ENCODE measurements around the gene DIP2B.
"Not testable (repeated sequence)": the region's sequence is repeated elsewhere in the genome, so short reads cannot be mapped to it uniquely, and the experiment has no call there.

Gene DIP2B, protein sequence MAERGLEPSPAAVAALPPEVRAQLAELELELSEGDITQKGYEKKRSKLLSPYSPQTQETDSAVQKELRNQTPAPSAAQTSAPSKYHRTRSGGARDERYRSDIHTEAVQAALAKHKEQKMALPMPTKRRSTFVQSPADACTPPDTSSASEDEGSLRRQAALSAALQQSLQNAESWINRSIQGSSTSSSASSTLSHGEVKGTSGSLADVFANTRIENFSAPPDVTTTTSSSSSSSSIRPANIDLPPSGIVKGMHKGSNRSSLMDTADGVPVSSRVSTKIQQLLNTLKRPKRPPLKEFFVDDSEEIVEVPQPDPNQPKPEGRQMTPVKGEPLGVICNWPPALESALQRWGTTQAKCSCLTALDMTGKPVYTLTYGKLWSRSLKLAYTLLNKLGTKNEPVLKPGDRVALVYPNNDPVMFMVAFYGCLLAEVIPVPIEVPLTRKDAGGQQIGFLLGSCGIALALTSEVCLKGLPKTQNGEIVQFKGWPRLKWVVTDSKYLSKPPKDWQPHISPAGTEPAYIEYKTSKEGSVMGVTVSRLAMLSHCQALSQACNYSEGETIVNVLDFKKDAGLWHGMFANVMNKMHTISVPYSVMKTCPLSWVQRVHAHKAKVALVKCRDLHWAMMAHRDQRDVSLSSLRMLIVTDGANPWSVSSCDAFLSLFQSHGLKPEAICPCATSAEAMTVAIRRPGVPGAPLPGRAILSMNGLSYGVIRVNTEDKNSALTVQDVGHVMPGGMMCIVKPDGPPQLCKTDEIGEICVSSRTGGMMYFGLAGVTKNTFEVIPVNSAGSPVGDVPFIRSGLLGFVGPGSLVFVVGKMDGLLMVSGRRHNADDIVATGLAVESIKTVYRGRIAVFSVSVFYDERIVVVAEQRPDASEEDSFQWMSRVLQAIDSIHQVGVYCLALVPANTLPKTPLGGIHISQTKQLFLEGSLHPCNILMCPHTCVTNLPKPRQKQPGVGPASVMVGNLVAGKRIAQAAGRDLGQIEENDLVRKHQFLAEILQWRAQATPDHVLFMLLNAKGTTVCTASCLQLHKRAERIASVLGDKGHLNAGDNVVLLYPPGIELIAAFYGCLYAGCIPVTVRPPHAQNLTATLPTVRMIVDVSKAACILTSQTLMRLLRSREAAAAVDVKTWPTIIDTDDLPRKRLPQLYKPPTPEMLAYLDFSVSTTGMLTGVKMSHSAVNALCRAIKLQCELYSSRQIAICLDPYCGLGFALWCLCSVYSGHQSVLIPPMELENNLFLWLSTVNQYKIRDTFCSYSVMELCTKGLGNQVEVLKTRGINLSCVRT (N-terminal part only)

GRCh38 chr12:50504798-50505674 lies at the start of gene DIP2B:
DIP2B (plus strand) TSS chr12:50504985; CDS start chr12:50505141, 156 bp downstream.
- peak; percentile 96 for DNase-seq

GRCh38 chr12:50458606-50459005 lies 46.2 kb upstream of the DIP2B start:
- DNase-seq, result no peak

GRCh38 chr12:50467439-50467838 lies 37.3 kb upstream of the DIP2B start:
- DNase-seq, result peak; percentile 8

- DNase-seq, result peak; percentile 9
Measured at GRCh38 chr12:50477241-50477832, 27.4 kb upstream of the DIP2B start.

DNA sequence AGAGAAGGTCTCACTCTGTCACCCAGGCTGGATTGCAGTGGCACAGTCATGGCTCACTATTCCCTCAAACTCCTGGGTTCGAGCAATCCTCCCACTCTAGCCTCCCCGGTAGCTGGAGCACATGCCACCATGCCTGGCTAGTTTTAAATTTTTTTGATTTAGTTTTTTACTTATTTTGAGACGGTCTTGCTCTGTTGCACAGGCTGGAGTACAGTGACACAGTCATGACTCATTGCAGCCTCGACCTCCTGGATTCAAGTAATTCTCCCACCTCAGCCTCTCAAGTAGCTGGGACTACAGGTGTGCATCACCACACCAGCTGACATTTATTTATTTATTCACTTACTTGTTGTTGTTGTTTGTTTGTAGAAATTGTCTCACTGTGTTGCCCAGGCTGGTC lies 22.2 kb upstream of the DIP2B start:
- no peak for DNase-seq

GRCh38 chr12:50483488-50483887 lies 21.3 kb upstream of the DIP2B start:
- no peak for DNase-seq

DNA sequence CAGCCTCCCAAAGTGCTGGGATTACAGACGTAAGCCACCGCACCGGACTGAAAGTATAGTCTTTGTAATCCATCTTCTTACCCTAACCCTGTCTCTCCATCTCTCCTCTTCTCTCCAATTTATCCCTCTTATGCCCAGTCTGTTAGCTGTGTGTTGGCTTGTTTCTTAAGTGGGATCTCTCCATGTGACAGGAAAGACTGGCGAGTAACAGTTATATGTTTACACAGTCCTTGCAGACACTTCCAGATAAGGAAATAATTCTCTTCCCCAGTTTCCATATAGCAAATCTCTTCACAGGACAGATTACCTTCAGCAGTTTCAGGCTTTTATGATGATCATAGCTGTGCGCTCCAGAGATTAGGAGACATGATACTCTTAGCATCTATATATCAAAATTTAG lies 16.0 kb upstream of the DIP2B start:
- no peak for DNase-seq

DNA sequence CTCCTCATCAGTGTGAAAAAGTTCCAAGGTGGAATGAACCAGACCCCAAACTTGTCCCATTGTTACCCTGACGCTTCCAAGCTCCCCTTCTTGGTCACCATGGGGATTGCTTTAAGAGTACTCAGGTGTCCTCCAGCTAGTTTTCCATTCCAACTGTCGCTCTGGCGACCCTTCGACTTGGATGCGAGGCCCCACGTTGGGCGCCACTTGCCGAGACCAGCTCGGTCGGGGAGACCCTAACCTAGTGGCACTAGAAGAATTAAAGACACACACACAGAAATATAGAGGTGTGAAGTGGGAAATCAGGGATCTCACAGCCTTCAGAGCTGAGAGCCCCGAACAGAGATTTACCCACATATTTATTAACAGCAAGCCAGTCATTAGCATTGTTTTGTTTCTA lies 6.7 kb upstream of the DIP2B start:
- DNase-seq, result not testable (repeated sequence)

DNA sequence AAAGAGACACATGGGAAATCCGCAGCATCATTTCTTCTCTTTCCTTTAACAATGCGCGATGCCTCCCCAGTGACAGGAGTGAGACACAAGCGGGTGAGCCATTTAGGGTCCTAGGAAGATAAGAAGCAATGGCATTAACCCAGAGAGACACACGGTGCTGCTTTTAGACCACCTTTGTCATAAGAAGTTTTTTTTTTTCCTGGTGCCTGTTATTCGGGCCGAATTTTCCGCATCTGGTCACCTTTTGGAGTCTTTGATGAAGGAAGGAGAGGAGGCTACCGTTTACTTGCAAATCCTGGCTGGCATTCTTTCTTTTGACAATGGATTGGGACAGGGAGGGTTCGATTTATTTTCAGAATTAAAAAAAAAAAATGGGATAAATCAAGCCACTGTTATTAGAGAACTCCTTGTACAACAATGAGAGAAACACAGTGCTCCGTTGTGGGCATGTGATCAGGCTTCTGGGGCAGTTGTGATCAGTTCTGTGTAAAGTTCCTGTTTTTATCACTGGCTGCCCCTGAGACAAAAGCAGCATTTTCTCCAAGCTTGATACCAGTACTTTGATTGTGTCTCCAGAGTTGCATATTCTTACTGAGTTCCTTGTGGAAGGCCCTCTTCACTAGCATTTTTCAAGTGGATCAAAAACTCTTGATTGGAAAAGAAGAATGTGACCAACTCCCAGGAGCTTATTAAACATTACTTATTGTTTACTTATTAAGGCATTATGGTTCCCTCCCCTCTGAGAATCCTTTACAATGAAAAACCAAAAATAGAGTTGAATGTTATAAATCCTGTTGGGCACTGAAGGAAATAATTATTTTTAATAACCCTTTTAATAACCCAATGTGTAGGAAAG lies 1.1 kb downstream of the DIP2B start:
- no peak for DNase-seq

DNA sequence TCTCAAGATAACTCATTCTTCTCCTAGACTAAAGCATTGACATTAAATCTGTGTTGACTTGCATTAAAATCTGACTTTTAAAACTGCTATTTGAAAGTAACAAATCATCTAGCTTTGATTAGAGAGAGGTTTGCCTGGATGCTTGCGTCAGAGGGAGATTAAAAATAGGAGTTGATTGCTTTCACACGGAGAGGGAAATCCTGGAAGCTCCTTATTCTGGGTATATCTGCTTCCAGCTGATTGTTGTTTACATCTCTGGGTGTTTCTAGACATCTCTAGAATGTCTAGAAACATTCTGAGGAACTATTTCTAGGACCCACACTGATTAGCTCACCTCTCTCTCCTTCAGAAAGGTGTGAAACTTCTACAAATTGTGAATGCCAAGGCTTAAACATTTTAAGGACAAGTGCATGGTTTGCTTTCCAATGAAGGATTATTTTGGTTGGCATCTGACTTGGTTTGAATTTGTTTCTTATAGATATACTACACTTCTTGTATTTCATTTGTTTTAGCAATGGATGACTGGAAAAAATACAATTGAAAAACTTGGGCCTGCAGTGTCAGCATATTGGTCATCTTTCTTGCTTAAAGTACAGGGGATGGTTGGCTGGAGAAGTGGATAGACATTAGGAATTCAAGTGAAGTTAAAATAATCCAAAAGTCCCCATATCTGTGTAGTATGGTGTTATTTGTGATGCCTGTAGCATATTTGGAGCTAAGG lies 2.1 kb downstream of the DIP2B start:
- no peak for DNase-seq

- DNase-seq, result no peak
Measured at GRCh38 chr12:50507474-50507838, 2.7 kb downstream of the DIP2B start.

DNA sequence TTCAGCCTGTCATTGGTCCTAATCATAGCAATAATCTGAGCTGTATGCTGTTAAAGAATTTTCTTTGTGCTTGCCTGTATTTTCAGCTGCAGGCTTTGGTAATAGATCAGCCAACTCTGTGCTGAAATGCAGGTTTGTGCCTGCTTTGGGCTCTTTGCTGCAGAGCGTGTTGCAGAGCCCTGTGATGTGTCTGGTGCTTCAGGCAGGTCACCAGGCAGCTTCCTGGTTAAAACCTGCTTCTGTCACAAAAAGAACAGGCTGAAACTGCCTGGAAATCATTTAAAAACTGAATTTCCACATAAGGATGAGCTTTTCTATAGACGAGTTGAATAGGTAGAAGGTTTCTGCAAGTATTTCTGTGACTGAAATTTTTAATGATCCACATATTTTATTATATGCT lies 3.1 kb downstream of the DIP2B start:
- peak; percentile 35 for DNase-seq

DNA sequence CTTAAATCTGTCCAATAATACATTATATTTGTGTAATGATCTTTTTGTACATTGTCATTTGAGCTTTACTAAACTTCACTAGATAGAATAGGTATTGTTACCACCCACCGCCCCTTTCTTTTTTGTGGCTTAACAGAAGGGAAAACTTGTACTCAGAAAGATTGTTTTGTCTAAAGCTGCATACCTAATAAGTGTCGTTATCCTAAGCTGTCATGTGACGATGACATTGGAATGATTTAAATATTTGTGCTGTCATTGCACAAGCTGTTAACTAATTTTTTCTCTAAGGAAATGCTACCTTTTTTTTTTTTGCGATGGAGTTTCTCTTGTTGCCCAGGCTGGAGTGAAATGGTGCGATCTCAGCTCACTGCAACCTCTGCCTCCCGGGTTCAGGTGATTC lies 3.6 kb downstream of the DIP2B start:
- DNase-seq, result no peak

DNA sequence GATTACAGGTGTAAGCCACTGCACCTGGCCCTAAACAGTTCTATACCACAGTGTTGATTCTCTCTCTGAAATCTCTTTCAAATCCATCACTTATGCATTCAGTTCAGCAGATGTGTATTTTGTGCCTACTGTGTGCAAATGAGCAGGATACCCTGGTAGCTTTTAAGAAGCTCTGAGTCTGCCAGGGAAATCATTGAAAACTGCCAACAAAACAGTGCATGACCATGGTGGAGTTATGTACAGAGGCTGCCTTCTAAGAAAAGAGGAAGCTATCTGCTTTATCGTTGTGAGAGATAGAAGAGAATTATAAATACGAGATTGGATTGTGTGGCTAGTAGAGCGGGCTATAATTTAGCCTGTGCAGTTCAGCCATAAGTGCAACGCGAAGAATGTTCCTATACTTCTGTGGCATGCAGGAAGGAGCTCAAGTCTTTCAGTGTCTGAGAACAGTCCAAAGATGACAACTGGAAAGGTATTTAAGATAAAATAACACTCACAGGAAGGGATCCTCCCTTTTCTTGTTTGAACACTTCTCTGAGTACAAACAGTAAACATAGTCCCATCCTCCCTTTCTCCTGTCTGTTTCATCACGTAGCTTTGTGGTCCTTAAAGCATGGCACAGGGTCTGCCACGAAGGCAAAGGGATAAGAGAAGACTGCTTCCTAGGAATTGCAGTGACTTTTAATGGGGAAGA lies 4.3 kb downstream of the DIP2B start:
- DNase-seq, result no peak

GRCh38 chr12:50514526-50515276 lies 9.9 kb downstream of the DIP2B start:
- no peak for DNase-seq

GRCh38 chr12:50515587-50515986 lies 10.8 kb downstream of the DIP2B start:
- no peak for DNase-seq

DNA sequence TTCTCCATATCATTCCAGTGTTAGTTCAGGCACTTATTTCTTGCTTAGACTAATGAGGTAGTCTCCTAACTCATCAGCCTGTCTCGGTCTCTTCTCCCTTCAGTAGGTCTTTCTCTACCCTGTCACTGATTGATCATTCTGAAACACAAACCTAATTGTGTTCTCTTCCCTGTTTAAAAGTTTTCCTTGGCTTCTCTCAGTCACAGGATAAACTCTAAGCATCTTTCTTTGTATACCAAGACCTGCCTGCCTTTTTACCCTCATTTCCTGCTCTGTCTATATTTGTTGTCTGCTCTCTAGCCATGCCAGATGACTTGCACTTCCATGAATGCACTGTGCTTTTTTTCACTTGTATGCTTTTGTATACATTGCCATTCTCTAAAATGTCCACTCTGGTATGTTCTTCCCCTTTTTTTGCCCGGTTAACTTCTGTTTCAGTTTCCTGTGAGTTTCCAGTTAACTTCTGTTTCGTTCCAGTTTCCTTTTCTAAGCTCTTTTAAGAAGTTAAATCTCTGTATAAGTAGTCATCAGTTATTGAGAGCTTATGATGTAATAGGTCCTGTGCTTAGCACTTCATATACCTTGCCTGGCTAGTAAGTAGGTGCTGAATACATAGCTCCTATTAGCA lies 12.8 kb downstream of the DIP2B start:
- DNase-seq, result peak; percentile 52

DNA sequence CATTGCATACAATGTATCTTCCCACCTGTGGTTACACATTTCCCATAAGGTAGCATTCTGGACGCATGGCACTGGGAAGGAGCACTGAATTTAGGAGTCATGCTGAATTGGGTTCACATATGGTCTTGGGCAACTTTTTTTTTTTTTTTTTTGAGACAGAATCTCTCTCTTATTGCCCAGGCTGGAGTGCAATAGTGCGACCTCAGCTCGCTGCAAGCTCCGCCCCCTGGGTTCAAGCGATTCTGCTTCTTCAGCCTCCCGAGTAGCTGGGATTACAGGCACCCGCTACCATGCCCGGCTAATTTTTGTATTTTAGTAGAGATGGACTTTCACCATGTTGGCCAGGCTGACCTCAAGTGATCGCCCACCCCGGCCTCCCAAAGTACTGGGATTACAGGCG lies 13.3 kb downstream of the DIP2B start:
- DNase-seq, result no peak

Data from activated CD4-positive, alpha-beta T cell treated with anti-CD3 and anti-CD28 coated beads, Interleukin-10, Interleukin-2, amounts not matched to agents 100 ng/mL and 50 ng/mL, durations not matched to agents 16 hours and 8 hours (primary cell).